Progenitor cell of endocrine pancreas (in vitro differentiated cells): ENCODE results near the gene PTPN5. TPM values are rescaled to one million over a fixed set of nuclear protein-coding genes. Genes with fewer than 3 reads are reported as not detected.

Experiments
- DNase-seq: peaks from one replicate; pipeline ENCODE4 v3.0.0; 2021; ENCODE audit warnings: low spot score; ENCODE audit not compliant: unreplicated experiment
- H3K27ac Mint-ChIP-seq: 2 replicates; pipeline ENCODE4 v1.8.0; 2021; ENCODE audit warnings: mild to moderate bottlenecking, moderate library complexity, mixed read lengths
- H3K27me3 Mint-ChIP-seq: 2 replicates; pipeline ENCODE4 v1.8.0; 2021; ENCODE audit warnings: mixed read lengths
- H3K36me3 Mint-ChIP-seq: 2 replicates; pipeline ENCODE4 v1.8.0; 2022; ENCODE audit warnings: mixed read lengths; ENCODE audit not compliant: insufficient read depth
- H3K4me1 Mint-ChIP-seq: 2 replicates; pipeline ENCODE4 v1.8.0; 2021; ENCODE audit warnings: low read depth, mixed read lengths
- H3K4me3 Mint-ChIP-seq: 2 replicates; pipeline ENCODE4 v1.8.0; 2021; ENCODE audit warnings: low read depth, mild to moderate bottlenecking, moderate library complexity, mixed read lengths
- H3K9me3 Mint-ChIP-seq: 2 replicates; pipeline ENCODE4 v1.8.0; 2021; ENCODE audit warnings: low read depth, mixed read lengths
- CTCF ChIP-seq: fragments of 200-600 bp; sonication (generic); IDR thresholded peaks from one replicate; pipeline ENCODE4 v1.5.0; 2021; ENCODE audit warnings: antibody characterized with exemption, mild to moderate bottlenecking; ENCODE audit not compliant: unreplicated experiment
- total RNA-seq: library from RNA; stranded (reverse); gene quantifications from 2 replicates; pipeline ENCODE4 v1.2.1, GENCODE V29; 2021

PTPN5 gene
- total RNA-seq, 1 donor from 2014 or later: 12.6 TPM

- Mint-ChIP-seq H3K36me3 (peaks cover 1% of the 10 kb centered on the region), H3K27me3 (no peaks in the 10 kb centered on the region), H3K9me3 (no peaks in the 10 kb centered on the region), H3K27ac (no peak overlapping the region), H3K4me3 (no peak overlapping the region), H3K4me1 (no peaks in the 10 kb centered on the region)
- no peak for DNase-seq
- no peak for TF ChIP-seq CTCF
Measured at GRCh38 chr11:18757811-18758210, 33.8 kb downstream of the PTPN5 start.

GRCh38 chr11:18756889-18757288, 34.7 kb downstream of the PTPN5 start:
- Mint-ChIP-seq H3K36me3 (peaks cover 1% of the 10 kb centered on the region), H3K27ac (no peak overlapping the region), H3K4me3 (no peak overlapping the region), H3K4me1 (no peaks in the 10 kb centered on the region), H3K27me3 (no peaks in the 10 kb centered on the region), H3K9me3 (no peaks in the 10 kb centered on the region)
- no peak for TF ChIP-seq CTCF
- DNase-seq: no peak

- no peak overlapping the region for H3K4me3 Mint-ChIP-seq
- no peak for TF ChIP-seq CTCF
- DNase-seq: no peak
- H3K4me1 Mint-ChIP-seq: no peaks in the 10 kb centered on the region
- no peaks in the 10 kb centered on the region for H3K36me3 Mint-ChIP-seq
- H3K27ac Mint-ChIP-seq: no peak overlapping the region
- no peaks in the 10 kb centered on the region for H3K27me3 Mint-ChIP-seq
- H3K9me3 Mint-ChIP-seq: no peaks in the 10 kb centered on the region
Measured at GRCh38 chr11:18754308-18754707, 37.3 kb downstream of the PTPN5 start.

- H3K36me3 Mint-ChIP-seq: no peaks in the 10 kb centered on the region
- no peak overlapping the region for H3K27ac Mint-ChIP-seq
- no peak for DNase-seq
- no peaks in the 10 kb centered on the region for H3K9me3 Mint-ChIP-seq
- no peaks in the 10 kb centered on the region for H3K27me3 Mint-ChIP-seq
- no peaks in the 10 kb centered on the region for H3K4me1 Mint-ChIP-seq
- no peak overlapping the region for H3K4me3 Mint-ChIP-seq
- no peak for TF ChIP-seq CTCF
Measured at GRCh38 chr11:18752502-18752901, 39.1 kb downstream of the PTPN5 start.

GRCh38 chr11:18750944-18751343, 40.7 kb downstream of the PTPN5 start:
- no peaks in the 10 kb centered on the region for H3K36me3 Mint-ChIP-seq
- peaks cover 2% of the 10 kb centered on the region for H3K4me1 Mint-ChIP-seq
- H3K4me3 Mint-ChIP-seq: no peak overlapping the region
- no peak overlapping the region for H3K27ac Mint-ChIP-seq
- no peaks in the 10 kb centered on the region for H3K9me3 Mint-ChIP-seq
- no peak for TF ChIP-seq CTCF
- DNase-seq: no peak
- H3K27me3 Mint-ChIP-seq: no peaks in the 10 kb centered on the region
